Measurements from ENCODE around the gene FBXL4.

GRCh38 chr6:98905759-98906158 is 42.0 kb downstream of the FBXL4 start:
- TF ChIP-seq MXI1 (conservative IDR thresholded peaks at IDR 0.05; ENCODE audit: poor library complexity, severe bottlenecking) (no peak), REST (IDR thresholded peaks at IDR 0.05; ENCODE audit: borderline replicate concordance) (no peak), CTCF (IDR thresholded peaks at IDR 0.05; ENCODE audit: poor library complexity, severe bottlenecking) (no peak), RAD21 (conservative IDR thresholded peaks at IDR 0.05) (no peak), EZH2 (IDR thresholded peaks at IDR 0.05; ENCODE audit: borderline replicate concordance, insufficient read depth, low read length, poor library complexity, severe bottlenecking) (no peak), SMC3 (conservative IDR thresholded peaks at IDR 0.05; ENCODE audit: poor library complexity) (no peak)
